Colonic mucosa (tissue), 4 donors: ENCODE results near the gene RHBG. TPM values are rescaled to one million over a fixed set of nuclear protein-coding genes. Genes with fewer than 3 reads are reported as not detected.

Experiments used
- DNase-seq: peaks from one replicate; pipeline ENCODE4 v3.0.0-alpha.2; 2020
- H3K27ac ChIP-seq: fragments of 200-600 bp; one replicate; pipeline ENCODE4 v1.8.0; 2021
- H3K27me3 ChIP-seq: fragments of 200-600 bp; one replicate; pipeline ENCODE4 v1.8.0; 2021
- H3K36me3 ChIP-seq: fragments of 200-600 bp; one replicate; pipeline ENCODE4 v1.8.0; 2021
- H3K4me1 ChIP-seq: fragments of 200-600 bp; one replicate; pipeline ENCODE4 v1.8.0; 2021; ENCODE audit warnings: mild to moderate bottlenecking
- H3K4me3 ChIP-seq: fragments of 200-600 bp; one replicate; pipeline ENCODE4 v1.8.0; 2021
- H3K9ac ChIP-seq, 2 donors: one replicate each; pipeline ENCODE4 v1.7.0; 2013; ENCODE audit warnings: control low read depth in 2 of 2, low read depth in 2 of 2, low read length in 2 of 2
- H3K9me3 ChIP-seq: fragments of 200-600 bp; one replicate; pipeline ENCODE4 v1.8.0; 2021
- CTCF ChIP-seq: fragments of 200-600 bp; IDR thresholded peaks from one replicate; pipeline ENCODE4 v1.8.0; 2022; ENCODE audit warnings: antibody characterized with exemption, mild to moderate bottlenecking
- intact Hi-C: fragments of 100-400 bp; cut with DNase I; formaldehyde crosslinking; loops from one replicate; pipeline ENCODE4 v1.14.1; 2022
- total RNA-seq, 2 donors: library from RNA; stranded (reverse); fragmentation: NEBNext Ultra II Directional in 1 of 2; extraction: Animal tissue kit (Norgen Biotek cat#: 25700) in 1 of 2; gene quantifications; one replicate each; pipeline ENCODE4 v1.2.1, GENCODE V29; 2021
- donor health status: healthy.
- donor health status: DM: no; HTN: no; CAD: no.
- donor health status: DM: no; HTN: no; CAD: no.

Gene RHBG
- total RNA-seq, 2 donors from 2014 or later = 0.12 TPM; not detected in 1

- H3K27ac ChIP-seq = no peak overlapping the region
- H3K9ac ChIP-seq = no peak overlapping the region
- no peaks in the 10 kb centered on the region for H3K9me3 ChIP-seq
- no peaks in the 10 kb centered on the region for H3K4me1 ChIP-seq
- no peak for DNase-seq
- H3K36me3 ChIP-seq = no peaks in the 10 kb centered on the region
- peaks cover 22% of the 10 kb centered on the region for H3K27me3 ChIP-seq
- no peak for TF ChIP-seq CTCF
- no peak overlapping the region for H3K4me3 ChIP-seq
- intact Hi-C loops = loop anchor here (2.0 to 5.0 kb wide), 2 partner anchors 60 to 228 kb away; no protein-coding TSS in a partner anchor
Observed at GRCh38 chr1:156384658-156385057, 15.6 kb downstream of the RHBG start.

- no peaks in the 10 kb centered on the region for H3K9me3 ChIP-seq
- intact Hi-C loops = loop anchor here (2.0 kb wide), 1 partner anchor 59 kb away; no protein-coding TSS in a partner anchor
- peaks cover 22% of the 10 kb centered on the region for H3K27me3 ChIP-seq
- no peaks in the 10 kb centered on the region for H3K4me1 ChIP-seq
- no peak overlapping the region for H3K9ac ChIP-seq
- no peaks in the 10 kb centered on the region for H3K36me3 ChIP-seq
- peak; percentile 86 for TF ChIP-seq CTCF
- no peak overlapping the region for H3K4me3 ChIP-seq
- peak; percentile 66 for DNase-seq
- H3K27ac ChIP-seq = no peak overlapping the region
Observed at GRCh38 chr1:156385534-156386031, 16.6 kb downstream of the RHBG start.

- no peak overlapping the region for H3K4me3 ChIP-seq
- H3K36me3 ChIP-seq = no peaks in the 10 kb centered on the region
- no peak for DNase-seq
- H3K4me1 ChIP-seq = no peaks in the 10 kb centered on the region
- no peak overlapping the region for H3K27ac ChIP-seq
- H3K27me3 ChIP-seq = peaks cover 22% of the 10 kb centered on the region
- intact Hi-C loops = no loop called here
- H3K9me3 ChIP-seq = no peaks in the 10 kb centered on the region
- TF ChIP-seq CTCF = no peak
- no peak overlapping the region for H3K9ac ChIP-seq
Observed at GRCh38 chr1:156386134-156386901, 17.3 kb downstream of the RHBG start.

- Histone ChIP-seq H3K27me3 (peaks cover 22% of the 10 kb centered on the region), H3K9ac (no peak overlapping the region)
Observed at GRCh38 chr1:156386949-156387869, 18.2 kb downstream of the RHBG start.

More at GRCh38 chr1:156386949-156387869, 18.2 kb downstream of the RHBG start:
- no peak overlapping the region for H3K27ac ChIP-seq
- DNase-seq = no peak
- no peak overlapping the region for H3K4me3 ChIP-seq
- no peaks in the 10 kb centered on the region for H3K9me3 ChIP-seq
- no peaks in the 10 kb centered on the region for H3K4me1 ChIP-seq
- H3K36me3 ChIP-seq = no peaks in the 10 kb centered on the region
- TF ChIP-seq CTCF = no peak
- intact Hi-C loops = no loop called here
